DOHH2 (cell line): ENCODE data around the gene SPOCK1.

Experiments used
- H3F3A ChIP-seq: fragments of 200-600 bp; sonication (generic), shearing (Covaris generic); 2 replicates; pipeline ENCODE4 v1.6.0; 2016; ENCODE audit warnings: antibody characterized with exemption, mild to moderate bottlenecking; ENCODE audit not compliant: control insufficient read depth, insufficient read depth
- H3K27ac ChIP-seq: fragments of 200-600 bp; sonication (generic); 2 replicates; pipeline ENCODE4 v1.5.1; 2014; ENCODE audit warnings: low read depth, mild to moderate bottlenecking, low read length, moderate library complexity
- H3K27me3 ChIP-seq: fragments of 200-600 bp; sonication (generic); 2 replicates; pipeline ENCODE4 v1.6.1; 2014; ENCODE audit warnings: mild to moderate bottlenecking, low read length, mixed read lengths; ENCODE audit not compliant: control insufficient read depth
- H3K36me3 ChIP-seq: fragments of 200-600 bp; sonication (generic); 2 replicates; pipeline ENCODE4 v1.6.1; 2014; ENCODE audit warnings: mild to moderate bottlenecking, low read length, moderate library complexity, mixed read lengths; ENCODE audit not compliant: control insufficient read depth
- H3K4me1 ChIP-seq: fragments of 200-600 bp; sonication (generic); 2 replicates; pipeline ENCODE4 v1.6.1; 2014; ENCODE audit warnings: mild to moderate bottlenecking, low read length, mixed read lengths; ENCODE audit not compliant: control insufficient read depth
- H3K4me2 ChIP-seq: fragments of 200-600 bp; sonication (generic); 2 replicates; pipeline ENCODE4 v1.6.0; 2014; ENCODE audit warnings: mild to moderate bottlenecking, low read length, moderate library complexity
- H3K4me3 ChIP-seq: fragments of 200-600 bp; sonication (generic); 2 replicates; pipeline ENCODE4 v1.5.1; 2014; ENCODE audit warnings: mild to moderate bottlenecking, low read length, mixed read lengths
- H3K79me2 ChIP-seq: fragments of 200-600 bp; sonication (generic); 2 replicates; pipeline ENCODE4 v1.6.1; 2014; ENCODE audit warnings: mild to moderate bottlenecking, low read length, mixed read lengths; ENCODE audit not compliant: control insufficient read depth
- H3K9me2 ChIP-seq: fragments of 200-600 bp; sonication (generic); replicated peaks from 2 replicates; pipeline ENCODE4 v1.6.1; 2014; ENCODE audit warnings: mild to moderate bottlenecking, low read length, mixed read lengths; ENCODE audit not compliant: control insufficient read depth
- H3K9me3 ChIP-seq: fragments of 200-600 bp; sonication (generic); 2 replicates; pipeline ENCODE4 v1.6.1; 2014; ENCODE audit warnings: antibody characterized with exemption, low read length, mixed read lengths; ENCODE audit not compliant: control insufficient read depth, insufficient read depth
- H4K20me1 ChIP-seq: fragments of 200-600 bp; sonication (generic); 2 replicates; pipeline ENCODE4 v1.6.0; 2014; ENCODE audit warnings: low read depth, mild to moderate bottlenecking, antibody characterized with exemption, low read length, moderate library complexity; ENCODE audit not compliant: control insufficient read depth, insufficient read depth
- CTCF ChIP-seq: fragments of 200-600 bp; sonication (generic); IDR thresholded peaks from one replicate; pipeline ENCODE4 v1.5.1; 2014; ENCODE audit warnings: antibody characterized with exemption, mild to moderate bottlenecking, low read depth, low read length; ENCODE audit not compliant: poor library complexity, severe bottlenecking
- EZH2phosphoT487 ChIP-seq: fragments of 200-600 bp; sonication (generic); IDR thresholded peaks from 2 replicates; pipeline ENCODE4 v1.6.1; 2017; ENCODE audit warnings: borderline replicate concordance, mild to moderate bottlenecking, antibody characterized with exemption, low read length, moderate library complexity, mixed read lengths

Gene SPOCK1

GRCh38 chr5:137352095-137352494, 147.0 kb downstream of the SPOCK1 start:
- Histone ChIP-seq H3K9me3 (no peaks in the 10 kb centered on the region), H3K79me2 (no peaks in the 10 kb centered on the region), H3K4me2 (no peak overlapping the region), H3K9me2 (no peaks in the 10 kb centered on the region), H3K4me1 (no peaks in the 10 kb centered on the region), H3K36me3 (no peaks in the 10 kb centered on the region), H3F3A (no peaks in the 10 kb centered on the region), H3K27ac (no peak overlapping the region), H3K27me3 (peaks cover 4% of the 10 kb centered on the region; the same call in 1 of the 2 replicates), H4K20me1 (no peaks in the 10 kb centered on the region), H3K4me3 (no peak overlapping the region)
- TF ChIP-seq CTCF, result no peak
- TF ChIP-seq EZH2phosphoT487, result no peak

- H3K79me2 ChIP-seq, result no peaks in the 10 kb centered on the region
- no peak overlapping the region for H3K4me2 ChIP-seq
- no peaks in the 10 kb centered on the region for H3K9me2 ChIP-seq
- TF ChIP-seq EZH2phosphoT487 (no peak), CTCF (no peak)
- no peaks in the 10 kb centered on the region for H3F3A ChIP-seq
- no peaks in the 10 kb centered on the region for H4K20me1 ChIP-seq
- no peaks in the 10 kb centered on the region for H3K4me1 ChIP-seq
- no peaks in the 10 kb centered on the region for H3K36me3 ChIP-seq
- no peak overlapping the region for H3K27ac ChIP-seq
- no peak overlapping the region for H3K4me3 ChIP-seq
- no peaks in the 10 kb centered on the region; the same call in 1 of the 2 replicates for H3K27me3 ChIP-seq
- H3K9me3 ChIP-seq, result no peaks in the 10 kb centered on the region
Observed at GRCh38 chr5:137350791-137351190, 148.3 kb downstream of the SPOCK1 start.

- Histone ChIP-seq H3K4me3 (no peak overlapping the region), H3K9me3 (no peaks in the 10 kb centered on the region), H3K79me2 (no peaks in the 10 kb centered on the region), H3K4me1 (no peaks in the 10 kb centered on the region), H3K27ac (no peak overlapping the region), H4K20me1 (no peaks in the 10 kb centered on the region), H3K27me3 (no peaks in the 10 kb centered on the region), H3K36me3 (no peaks in the 10 kb centered on the region), H3K9me2 (no peaks in the 10 kb centered on the region), H3F3A (no peaks in the 10 kb centered on the region), H3K4me2 (no peak overlapping the region)
- TF ChIP-seq EZH2phosphoT487, result no peak
- TF ChIP-seq CTCF, result no peak
Observed at GRCh38 chr5:137348759-137349158, 150.4 kb downstream of the SPOCK1 start.

GRCh38 chr5:137347865-137348264, 151.3 kb downstream of the SPOCK1 start:
- H3K27ac ChIP-seq, result no peak overlapping the region
- H3K36me3 ChIP-seq, result no peaks in the 10 kb centered on the region
- H3K27me3 ChIP-seq, result no peaks in the 10 kb centered on the region
- H3K4me3 ChIP-seq, result no peak overlapping the region
- TF ChIP-seq CTCF, result no peak
- no peaks in the 10 kb centered on the region for H3K4me1 ChIP-seq
- H3K4me2 ChIP-seq, result no peak overlapping the region
- no peaks in the 10 kb centered on the region for H3F3A ChIP-seq
- H3K9me2 ChIP-seq, result no peaks in the 10 kb centered on the region
- H3K9me3 ChIP-seq, result no peaks in the 10 kb centered on the region
- no peaks in the 10 kb centered on the region for H4K20me1 ChIP-seq
- H3K79me2 ChIP-seq, result no peaks in the 10 kb centered on the region
